BJ (cell line): Measurements from ENCODE around the gene FAM170B. TPM values are rescaled to one million over a fixed set of nuclear protein-coding genes. Genes with fewer than 3 reads are reported as not detected.
A peak's percentile ranks its signal among the peaks of the same experiment; 100 is the strongest.

Experiments used
- CTCF ChIA-PET: fragments of 350-600 bp; formaldehyde crosslinking; extraction: SDS; loops from one replicate; lab custom pipeline; 2021; ENCODE audit warnings: antibody characterized with exemption, inconsistent platforms; lab: Yijun Ruan, JAX
- POLR2A ChIA-PET: fragments of 300-600 bp; sonication (Branson Sonifier 250); formaldehyde crosslinking; extraction: SDS; loops from one replicate; lab custom pipeline; 2021; ENCODE audit warnings: antibody characterized with exemption; lab: Charles Lee
- DNase-seq: peaks from one replicate; pipeline ENCODE4 v3.0.0-alpha.2; 2011; ENCODE audit warnings: low read depth
- H3K27me3 ChIP-seq: 2 replicates; pipeline ENCODE4 v1.6.0; 2011; ENCODE audit warnings: low read length; ENCODE audit not compliant: control insufficient read depth, insufficient read depth
- H3K36me3 ChIP-seq: 2 replicates; pipeline ENCODE4 v1.5.1; 2011; ENCODE audit warnings: low read length; ENCODE audit not compliant: control insufficient read depth, insufficient read depth
- H3K4me3 ChIP-seq: 2 replicates; pipeline ENCODE4 v1.5.1; 2011; ENCODE audit warnings: low read depth, mild to moderate bottlenecking, control low read depth, low read length
- CTCF ChIP-seq: IDR thresholded peaks from 2 replicates; pipeline ENCODE4 v1.5.1; 2011; ENCODE audit warnings: low read depth, mild to moderate bottlenecking, control low read depth, inconsistent platforms, low read length, moderate library complexity; ENCODE audit not compliant: insufficient read depth
- polyA plus RNA-seq: library from polyadenylated mRNA; depleted of rRNA; stranded (reverse); fragments of >200 nt; gene quantifications from 2 replicates; pipeline ENCODE4 v1.2.3, GENCODE V29; 2011

The FAM170B gene
- polyA plus RNA-seq, 1 experiment, result not detected

DNA sequence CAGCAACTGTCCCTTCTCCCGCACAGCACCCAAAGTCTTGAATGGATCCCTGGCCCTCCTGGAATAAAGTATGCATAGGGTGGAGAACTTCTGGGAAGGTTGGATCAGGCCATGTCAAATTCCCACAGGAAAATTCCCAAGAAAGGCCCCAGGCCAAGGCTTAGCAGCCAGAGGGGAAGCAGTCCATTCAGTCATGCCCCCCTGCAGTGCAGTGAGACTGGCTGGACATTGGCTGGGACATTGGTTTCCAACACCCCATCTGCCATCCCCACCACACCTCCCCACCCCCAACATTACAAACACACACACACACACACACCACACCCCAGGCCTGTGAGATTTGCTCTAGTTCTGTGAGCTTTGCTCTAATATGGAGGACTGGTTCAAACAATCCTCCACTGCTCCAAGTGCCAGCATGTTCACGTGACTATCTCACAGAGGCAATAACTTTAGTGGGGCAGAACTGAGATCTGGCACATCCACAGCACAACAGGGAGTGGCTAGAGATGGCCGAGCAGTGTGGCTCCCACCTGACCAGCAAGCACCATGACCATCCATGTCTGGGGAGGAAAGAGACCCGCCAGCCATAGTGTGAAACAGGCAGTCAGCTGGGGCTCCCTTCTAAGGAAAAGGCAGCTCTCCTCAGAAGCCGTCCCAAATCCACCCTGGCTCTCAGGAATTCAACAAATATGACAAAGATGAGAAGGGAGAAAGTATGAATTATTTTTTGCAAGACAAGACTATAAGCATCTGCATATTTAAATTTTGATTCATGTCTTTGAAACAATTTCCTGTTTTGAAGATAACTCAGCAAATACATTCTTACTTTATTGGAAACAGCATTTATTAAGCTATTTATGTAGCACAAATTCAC, 6.7 kb upstream of the FAM170B start:
- H3K36me3 ChIP-seq, result no peaks in the 10 kb centered on the region
- ChIA-PET CTCF (interaction anchor here (1.4 to 2.5 kb wide), 2 partner anchors 21 to 24 kb away, joined by 4 to 6 read pairs; no protein-coding TSS in a partner anchor), POLR2A (no interaction called here)
- H3K4me3 ChIP-seq, result no peak overlapping the region
- TF ChIP-seq CTCF, result no peak
- no peaks in the 10 kb centered on the region; the same call in 1 of the 2 replicates for H3K27me3 ChIP-seq
- DNase-seq, result no peak

GRCh38 chr10:49139846-49140195, 6.0 kb upstream of the FAM170B start:
- no peak for TF ChIP-seq CTCF
- H3K4me3 ChIP-seq, result no peak overlapping the region
- no peaks in the 10 kb centered on the region; the same call in 1 of the 2 replicates for H3K27me3 ChIP-seq
- peak; percentile 83 for DNase-seq
- ChIA-PET CTCF (interaction anchor here (2.5 to 3.1 kb wide), 2 partner anchors 22 to 25 kb away, joined by 6 to 11 read pairs; no protein-coding TSS in a partner anchor), POLR2A (interaction anchor here (0.6 kb wide), 1 partner anchor 10 kb away, joined by 3 read pairs; no protein-coding TSS in a partner anchor)
- H3K36me3 ChIP-seq, result no peaks in the 10 kb centered on the region

GRCh38 chr10:49139028-49139845, 5.4 kb upstream of the FAM170B start:
- CTCF ChIA-PET, result interaction anchor here (1.6 to 3.1 kb wide), 3 partner anchors 18 to 22 kb away, joined by 4 to 11 read pairs (median 8); no protein-coding TSS in a partner anchor
- TF ChIP-seq CTCF, result no peak
- Histone ChIP-seq H3K36me3 (no peaks in the 10 kb centered on the region), H3K4me3 (no peak overlapping the region), H3K27me3 (no peaks in the 10 kb centered on the region; the same call in 1 of the 2 replicates)
- peak; percentile 74 for DNase-seq
- POLR2A ChIA-PET, result interaction anchor here (0.6 kb wide), 1 partner anchor 9 kb away, joined by 3 read pairs; no protein-coding TSS in a partner anchor

DNA sequence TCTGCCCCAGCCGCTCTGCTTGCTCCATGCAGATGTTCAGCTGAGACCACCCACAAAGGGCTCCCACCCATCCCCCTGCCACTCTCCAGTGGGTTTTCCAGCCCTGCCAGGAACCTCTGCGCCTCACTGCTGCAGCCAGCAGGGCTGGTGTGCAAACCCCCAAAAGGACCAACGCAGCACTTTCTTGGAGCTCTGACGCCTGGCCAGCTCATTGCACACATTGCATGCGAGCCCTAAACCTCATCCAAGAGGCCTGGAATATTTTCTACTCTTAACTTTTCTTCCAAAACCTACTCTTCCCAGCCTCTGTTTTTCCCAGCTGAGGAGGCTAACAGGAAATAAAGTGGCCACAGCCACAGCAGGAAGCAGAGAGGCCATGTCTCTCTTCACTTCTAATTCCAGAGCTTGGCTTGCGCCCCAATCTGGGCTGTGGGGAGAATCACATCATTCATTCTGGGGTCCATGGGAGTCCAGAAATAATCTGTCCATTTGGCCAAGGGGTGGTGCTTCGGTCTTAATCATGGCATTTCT, 4.6 kb upstream of the FAM170B start:
- Histone ChIP-seq H3K36me3 (no peaks in the 10 kb centered on the region), H3K4me3 (no peak overlapping the region), H3K27me3 (peaks cover 3% of the 10 kb centered on the region)
- no peak for TF ChIP-seq CTCF
- peak; percentile 41 for DNase-seq
- CTCF ChIA-PET, result interaction anchor here (1.2 to 3.1 kb wide), 5 partner anchors 17 to 50 kb away, joined by 3 to 11 read pairs (median 4); no protein-coding TSS in a partner anchor
- POLR2A ChIA-PET, result no interaction called here
